HCT116 (cell line): Measurements from ENCODE around the gene HSP90AA1. TPM values are rescaled to one million over a fixed set of nuclear protein-coding genes. Genes with fewer than 3 reads are reported as not detected.

ENCODE experiments used
- ATAC-seq: fragments of 200-7000 bp; cut with Tn5 transposase; 2 replicates; pipeline ENCODE4 v1.9.1; 2020; ENCODE audit warnings: mild to moderate bottlenecking, moderate library complexity
- BruUV-seq: library from RNA; stranded (reverse); fragments of 400-500 nt; replicated peaks from 2 replicates; lab custom pipeline; 2021; lab: Mats Ljungman, UMichigan
- CTCF ChIA-PET: fragments of 300-600 bp; sonication (Branson Sonifier 250); formaldehyde crosslinking; loops from one replicate; lab custom pipeline; 2021; ENCODE audit warnings: antibody characterized with exemption; lab: Charles Lee
- POLR2A ChIA-PET: fragments of 300-600, 350-600 bp; sonication (Branson Sonifier 250); formaldehyde crosslinking; loops from one replicate; lab custom pipeline; 2021; ENCODE audit warnings: antibody characterized with exemption; lab: Charles Lee
- RAD21 ChIA-PET, 2 experiments: fragments of 300-600 bp; sonication (Branson Sonifier 250); formaldehyde crosslinking; loops; one replicate each; lab custom pipeline; 2023; ENCODE audit warnings: low total read pairs in 2 of 2; ENCODE audit not compliant: uncharacterized antibody in 2 of 2, unreplicated experiment in 2 of 2, low non-redundant PET in 1 of 2; lab: Charles Lee
- DNase-seq: peaks from one replicate; pipeline ENCODE4 v3.0.0-alpha.2; 2010; ENCODE audit warnings: low read depth, low spot score
- H2AFZ ChIP-seq: fragments of 200-600 bp; shearing (Covaris generic), sonication (generic); 2 replicates; pipeline ENCODE4 v1.6.1; 2017; ENCODE audit warnings: low read depth, mixed run types, mixed read lengths, antibody characterized with exemption, low read length; ENCODE audit not compliant: poor library complexity, severe bottlenecking
- H3K27ac ChIP-seq: 2 replicates; pipeline ENCODE4 v1.5.1; 2012; ENCODE audit warnings: low read depth, low read length
- H3K27me3 ChIP-seq: fragments of 200-600 bp; sonication (generic); 2 replicates; pipeline ENCODE4 v1.6.1; 2016; ENCODE audit warnings: mixed run types, low read length, mixed read lengths; ENCODE audit not compliant: insufficient read depth
- H3K36me3 ChIP-seq, 2 experiments: fragments of 200-500 bp in 1 of 2; fragments of 200-600 bp in 1 of 2; sonication (Bioruptor generic) in 1 of 2; sonication (generic) in 1 of 2; 2 replicates each; pipeline versions ENCODE4 v1.5.1 to v1.6.1; 2014 to 2016; ENCODE audit warnings: low read length in 2 of 2, inconsistent platforms in 1 of 2, mixed read lengths in 1 of 2, mixed run types in 1 of 2; ENCODE audit not compliant: insufficient read depth in 2 of 2, control insufficient read depth in 1 of 2
- H3K4me1 ChIP-seq, 2 experiments: fragments of 200-600 bp in 1 of 2; sonication (generic) in 1 of 2; 2 replicates each; pipeline versions ENCODE4 v1.5.1 to v1.6.1; 2012 to 2017; ENCODE audit warnings: low read length in 2 of 2, inconsistent platforms in 1 of 2, mild to moderate bottlenecking in 1 of 2, mixed read lengths in 1 of 2, mixed run types in 1 of 2, moderate library complexity in 1 of 2; ENCODE audit not compliant: insufficient read depth in 2 of 2, control insufficient read depth in 1 of 2
- H3K4me2 ChIP-seq: fragments of 200-600 bp; sonication (generic); 2 replicates; pipeline ENCODE4 v1.6.1; 2017; ENCODE audit warnings: mixed run types, low read length, mixed read lengths
- H3K4me3 ChIP-seq, 2 experiments: fragments of 200-600 bp in 1 of 2; sonication (generic) in 1 of 2; replicated peaks in 1 of 2; 2 replicates each; pipeline ENCODE4 v1.5.1; 2011 to 2016; ENCODE audit warnings: low read length in 2 of 2, control low read depth in 1 of 2, low read depth in 1 of 2, mild to moderate bottlenecking in 1 of 2, mixed read lengths in 1 of 2, mixed run types in 1 of 2
- H3K79me2 ChIP-seq: fragments of 200-600 bp; sonication (generic); 2 replicates; pipeline ENCODE4 v1.6.1; 2017; ENCODE audit warnings: mild to moderate bottlenecking, mixed run types, low read length, moderate library complexity, mixed read lengths; ENCODE audit not compliant: insufficient read depth
- H3K9ac ChIP-seq: fragments of 200-600 bp; sonication (generic); 2 replicates; pipeline ENCODE4 v1.6.1; 2016; ENCODE audit warnings: low read length, mixed read lengths
- H3K9me2 ChIP-seq: fragments of 200-600 bp; sonication (generic), shearing (Covaris generic); 2 replicates; pipeline ENCODE4 v1.6.1; 2017; ENCODE audit warnings: mixed run types, mild to moderate bottlenecking, moderate library complexity; ENCODE audit not compliant: insufficient read depth
- H3K9me3 ChIP-seq, 2 experiments: fragments of 200-500 bp in 1 of 2; fragments of 200-600 bp in 1 of 2; sonication (Bioruptor generic) in 1 of 2; sonication (generic) in 1 of 2; 2 replicates each; pipeline ENCODE4 v1.6.1; 2014 to 2017; ENCODE audit warnings: low read length in 2 of 2, mixed read lengths in 2 of 2, inconsistent platforms in 1 of 2, low read depth in 1 of 2, mild to moderate bottlenecking in 1 of 2, mixed run types in 1 of 2, moderate library complexity in 1 of 2; ENCODE audit not compliant: control insufficient read depth in 1 of 2, insufficient read depth in 1 of 2
- H4K20me1 ChIP-seq: fragments of 200-600 bp; sonication (generic), shearing (Covaris generic); 2 replicates; pipeline ENCODE4 v1.6.1; 2017; ENCODE audit warnings: mixed run types, mild to moderate bottlenecking, moderate library complexity; ENCODE audit not compliant: insufficient read depth
- ATF3 ChIP-seq: IDR thresholded peaks from 2 replicates; pipeline ENCODE4 v1.6.1; 2012
- ELF1 ChIP-seq: IDR thresholded peaks from 2 replicates; pipeline ENCODE4 v1.6.1; 2012; ENCODE audit warnings: low read depth, borderline replicate concordance
- EZH2 ChIP-seq: fragments of 200-600 bp; sonication (generic); IDR thresholded peaks from 2 replicates; pipeline ENCODE4 v1.6.1; 2017; ENCODE audit warnings: antibody characterized with exemption, mixed run types
- EZH2phosphoT487 ChIP-seq: fragments of 200-600 bp; IDR thresholded peaks from 2 replicates; pipeline ENCODE4 v1.6.1; 2018; ENCODE audit warnings: antibody characterized with exemption, borderline replicate concordance
- FOSL1 ChIP-seq: IDR thresholded peaks from 2 replicates; pipeline ENCODE4 v1.6.1; 2012; ENCODE audit warnings: low read depth
- RAD21 ChIP-seq: IDR thresholded peaks from 2 replicates; pipeline ENCODE4 v1.6.1; 2012; ENCODE audit warnings: low read depth, mild to moderate bottlenecking
- SP1 ChIP-seq: IDR thresholded peaks from 2 replicates; pipeline ENCODE4 v1.6.1; 2012; ENCODE audit warnings: low read depth
- TCF7L2 ChIP-seq: IDR thresholded peaks from 2 replicates; pipeline ENCODE4 v1.7.0; 2011; ENCODE audit warnings: borderline replicate concordance, inconsistent platforms; ENCODE audit not compliant: insufficient read depth, insufficient read length; ENCODE audit errors: extremely low read depth
- YY1 ChIP-seq: IDR thresholded peaks from 2 replicates; pipeline ENCODE4 v1.6.1; 2011; ENCODE audit warnings: low read length, low read depth, moderate library complexity, mild to moderate bottlenecking; ENCODE audit not compliant: insufficient replicate concordance; ENCODE audit errors: extremely low read depth
- intact Hi-C: fragments of 100-400 bp; cut with micrococcal nuclease; formaldehyde crosslinking; loops from 2 replicates; pipeline ENCODE4 v1.10.0; 2022
- total RNA-seq: library from RNA; stranded (reverse); gene quantifications from one replicate; pipeline ENCODE4 v1.2.1, GENCODE V29; 2021; ENCODE audit not compliant: unreplicated experiment
- TF ChIP-seq, protein P1 (sequence below), 3 experiments: fragments of 200-600 bp in 1 of 3; sonication (generic) in 1 of 3; IDR thresholded peaks in 2 of 3; conservative IDR thresholded peaks in 1 of 3; 2 replicates each; pipeline ENCODE4 v1.5.1; 2012 to 2017; ENCODE audit warnings: low read depth in 2 of 3, low read length in 2 of 3, antibody characterized with exemption in 1 of 3, borderline replicate concordance in 1 of 3, control low read depth in 1 of 3, mild to moderate bottlenecking in 1 of 3, mixed read lengths in 1 of 3, mixed run types in 1 of 3, moderate library complexity in 1 of 3; ENCODE audit not compliant: insufficient read depth in 1 of 3

Gene HSP90AA1
- total RNA-seq, 1 experiment from 2014 or later: 1,380 TPM

GRCh38 chr14:102096569-102097188 lies 9.8 kb upstream of the HSP90AA1 start:
- Histone ChIP-seq H3K4me2 (peak overlapping the region; percentile 45), H3K36me3 (no peaks in the 10 kb centered on the region), H3K4me1 (peaks cover 26 to 32% of the 10 kb centered on the region in 2 experiments), H3K27me3 (no peaks in the 10 kb centered on the region), H4K20me1 (no peaks in the 10 kb centered on the region), H2AFZ (peak overlapping the region; percentile 50), H3K9ac (no peak overlapping the region), H3K9me3 (no peaks in the 10 kb centered on the region), H3K27ac (no peak overlapping the region), H3K4me3 (no peak overlapping the region), H3K79me2 (no peaks in the 10 kb centered on the region), H3K9me2 (no peaks in the 10 kb centered on the region)
- ChIA-PET POLR2A (interaction anchor here (1.3 to 1.6 kb wide), 3 partner anchors 33 to 131 kb away, joined by 4 to 5 read pairs (median 5); no protein-coding TSS in a partner anchor), RAD21 (interaction anchor here (0.5 to 2.0 kb wide), 8 partner anchors 30 to 390 kb away, joined by 3 to 13 read pairs (median 4); no protein-coding TSS in a partner anchor), CTCF (interaction anchor here (0.9 to 3.1 kb wide), 14 partner anchors 9 to 390 kb away, joined by 3 to 45 read pairs (median 6); partner anchors contain the start of gene WDR20)
- intact Hi-C loops: loop anchor here (1.0 to 2.0 kb wide), 5 partner anchors 33 to 390 kb away; no protein-coding TSS in a partner anchor
- TF ChIP-seq SP1 (no peak), EZH2 (no peak), ATF3 (no peak), FOSL1 (no peak), RAD21 (peak; percentile 96), EZH2phosphoT487 (no peak), TCF7L2 (peak; percentile 74), YY1 (peak; percentile 39), ELF1 (no peak)
- TF ChIP-seq, protein P1, sequence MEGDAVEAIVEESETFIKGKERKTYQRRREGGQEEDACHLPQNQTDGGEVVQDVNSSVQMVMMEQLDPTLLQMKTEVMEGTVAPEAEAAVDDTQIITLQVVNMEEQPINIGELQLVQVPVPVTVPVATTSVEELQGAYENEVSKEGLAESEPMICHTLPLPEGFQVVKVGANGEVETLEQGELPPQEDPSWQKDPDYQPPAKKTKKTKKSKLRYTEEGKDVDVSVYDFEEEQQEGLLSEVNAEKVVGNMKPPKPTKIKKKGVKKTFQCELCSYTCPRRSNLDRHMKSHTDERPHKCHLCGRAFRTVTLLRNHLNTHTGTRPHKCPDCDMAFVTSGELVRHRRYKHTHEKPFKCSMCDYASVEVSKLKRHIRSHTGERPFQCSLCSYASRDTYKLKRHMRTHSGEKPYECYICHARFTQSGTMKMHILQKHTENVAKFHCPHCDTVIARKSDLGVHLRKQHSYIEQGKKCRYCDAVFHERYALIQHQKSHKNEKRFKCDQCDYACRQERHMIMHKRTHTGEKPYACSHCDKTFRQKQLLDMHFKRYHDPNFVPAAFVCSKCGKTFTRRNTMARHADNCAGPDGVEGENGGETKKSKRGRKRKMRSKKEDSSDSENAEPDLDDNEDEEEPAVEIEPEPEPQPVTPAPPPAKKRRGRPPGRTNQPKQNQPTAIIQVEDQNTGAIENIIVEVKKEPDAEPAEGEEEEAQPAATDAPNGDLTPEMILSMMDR (IDR thresholded peaks at IDR 0.05 in 2 of 3, conservative IDR thresholded peaks at IDR 0.05 in 1 of 3; ENCODE audit: borderline replicate concordance in 1 of 3, insufficient read depth in 1 of 3, low read depth in 2 of 3, low read length in 2 of 3): peak; percentile 73 to 96 (median 85)
- ATAC-seq (peak; percentile 86), DNase-seq (peak; percentile 50)
- no TSS peak for BruUV-seq
